GM20431 (cell line): ENCODE data around the gene TIAM1.

Source experiments
- in situ Hi-C: fragments of 300-500 bp; cut with MseI, MboI; formaldehyde crosslinking; loops from one replicate; pipeline ENCODE4 v1.15.0; 2020; ENCODE audit warnings: low sequenced_read_pairs; ENCODE audit not compliant: unreplicated experiment

TIAM1 gene

DNA sequence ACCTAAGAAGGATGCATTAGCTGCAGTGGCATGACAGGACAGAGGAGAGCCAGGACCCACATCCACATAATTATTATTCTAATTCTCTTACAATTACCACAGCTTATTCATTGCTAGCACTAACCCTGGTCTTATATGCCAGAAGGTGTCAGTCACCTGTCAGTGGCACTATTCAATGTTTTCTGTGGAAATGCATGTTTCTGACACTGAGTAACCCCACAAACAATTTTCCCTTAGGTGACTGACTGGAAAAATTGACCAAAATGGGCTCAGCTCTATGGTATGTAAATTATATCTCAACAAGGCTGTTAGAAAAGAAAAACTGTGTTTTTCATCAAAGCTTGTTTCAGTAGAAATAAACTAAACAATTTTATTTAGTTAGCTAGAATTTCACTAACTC lies 187.9 kb downstream of the TIAM1 start:
- in situ Hi-C loops: no loop called here

GRCh38 chr21:31151156-31152045 lies 192.7 kb downstream of the TIAM1 start:
- in situ Hi-C loops: no loop called here

DNA sequence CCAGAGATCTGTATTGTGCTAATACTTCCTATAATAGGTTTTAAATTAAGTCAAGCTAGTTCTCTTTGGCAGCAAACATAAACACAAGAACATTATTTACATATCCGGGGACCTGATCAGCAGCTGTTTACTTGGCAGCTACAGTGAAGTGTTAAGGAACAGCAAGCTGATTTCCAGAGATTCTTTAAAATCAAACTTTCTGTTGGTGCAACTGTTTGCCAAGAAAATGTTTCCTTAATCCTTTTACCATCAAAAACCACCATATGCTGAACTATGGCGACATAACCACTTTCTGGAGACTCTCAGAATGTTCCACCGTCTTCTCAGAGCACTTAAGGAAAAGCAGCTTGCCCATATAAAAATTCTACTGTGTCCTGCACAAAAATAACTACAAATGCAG lies 198.8 kb downstream of the TIAM1 start:
- in situ Hi-C loops: no loop called here

- in situ Hi-C loops: no loop called here
Measured at GRCh38 chr21:31143036-31143435, 201.0 kb downstream of the TIAM1 start.

GRCh38 chr21:31142600-31142999 lies 201.5 kb downstream of the TIAM1 start:
- in situ Hi-C loops: no loop called here

- in situ Hi-C loops: no loop called here
Measured at GRCh38 chr21:31141389-31142000, 202.6 kb downstream of the TIAM1 start.

DNA sequence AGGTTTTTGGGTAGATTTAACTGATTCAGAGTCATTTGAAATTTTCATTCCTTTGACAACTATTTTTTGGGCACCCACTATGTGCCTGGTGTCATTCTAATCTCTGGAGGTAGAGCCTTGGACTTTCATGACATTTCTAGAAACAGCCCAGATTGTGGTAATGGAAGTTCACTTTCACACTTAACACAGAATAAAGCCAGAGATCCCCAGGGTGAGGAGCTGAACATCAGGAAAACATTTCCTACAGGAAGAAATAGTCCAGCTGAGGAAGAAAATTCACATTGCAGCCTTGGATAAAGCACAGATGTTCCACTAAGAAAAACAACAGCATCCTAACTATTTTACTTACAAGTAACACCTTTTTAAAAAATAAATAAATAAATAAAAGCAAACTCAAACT lies 203.4 kb downstream of the TIAM1 start:
- in situ Hi-C loops: no loop called here

- in situ Hi-C loops: no loop called here
Measured at GRCh38 chr21:31140025-31140424, 204.0 kb downstream of the TIAM1 start.

DNA sequence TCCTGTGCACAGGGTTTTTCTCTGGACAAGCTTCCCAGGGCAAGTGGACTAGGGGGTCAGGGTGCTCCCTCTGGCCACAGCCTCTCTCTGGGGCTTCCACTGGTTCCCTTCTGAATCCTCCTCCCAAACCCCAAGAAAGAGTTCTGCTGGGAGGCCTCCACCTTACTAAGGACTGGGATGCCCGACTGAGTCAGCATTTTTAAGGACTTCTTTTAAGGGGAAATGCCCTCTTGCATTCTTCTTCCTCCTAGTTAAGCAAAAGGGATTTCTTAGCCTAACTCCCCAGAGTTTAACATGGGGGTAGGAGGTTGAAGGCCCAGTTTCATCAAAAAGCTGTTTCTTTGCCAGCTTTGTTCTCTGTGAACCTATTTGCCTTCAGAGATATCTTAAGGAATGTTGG lies 206.1 kb downstream of the TIAM1 start:
- in situ Hi-C loops: no loop called here

GRCh38 chr21:31136891-31137290 lies 207.2 kb downstream of the TIAM1 start:
- in situ Hi-C loops: no loop called here

DNA sequence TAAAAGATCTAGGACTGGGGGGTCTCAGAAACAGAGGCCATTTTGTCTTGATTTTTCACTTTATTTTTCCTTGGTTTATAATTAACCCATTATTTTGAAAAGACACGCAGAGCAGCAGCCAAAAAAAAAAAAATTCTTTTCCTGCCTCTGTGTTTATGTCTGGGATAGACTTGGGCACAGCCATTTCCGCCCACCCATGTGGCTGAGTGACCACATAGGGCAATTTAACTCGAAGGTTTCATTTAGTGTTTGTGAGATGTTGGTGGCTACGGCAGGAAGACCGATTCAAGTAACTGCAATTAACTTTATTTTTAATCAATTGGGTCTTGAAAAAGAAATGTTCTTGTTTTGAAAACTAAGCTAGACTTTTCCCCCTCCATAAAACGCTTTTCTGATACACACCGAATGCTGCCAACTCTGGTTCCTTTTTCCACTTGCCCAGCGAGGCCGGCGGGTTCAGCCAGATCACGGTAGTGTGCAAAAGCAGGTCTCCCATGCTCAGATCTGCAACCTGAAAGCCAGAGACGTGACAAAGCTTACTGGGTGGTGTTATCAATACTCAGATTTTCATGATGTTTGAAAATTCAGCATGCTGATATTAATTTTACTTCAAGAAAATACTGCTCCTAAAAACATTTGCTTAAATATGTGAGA lies 208.4 kb downstream of the TIAM1 start:
- in situ Hi-C loops: no loop called here

DNA sequence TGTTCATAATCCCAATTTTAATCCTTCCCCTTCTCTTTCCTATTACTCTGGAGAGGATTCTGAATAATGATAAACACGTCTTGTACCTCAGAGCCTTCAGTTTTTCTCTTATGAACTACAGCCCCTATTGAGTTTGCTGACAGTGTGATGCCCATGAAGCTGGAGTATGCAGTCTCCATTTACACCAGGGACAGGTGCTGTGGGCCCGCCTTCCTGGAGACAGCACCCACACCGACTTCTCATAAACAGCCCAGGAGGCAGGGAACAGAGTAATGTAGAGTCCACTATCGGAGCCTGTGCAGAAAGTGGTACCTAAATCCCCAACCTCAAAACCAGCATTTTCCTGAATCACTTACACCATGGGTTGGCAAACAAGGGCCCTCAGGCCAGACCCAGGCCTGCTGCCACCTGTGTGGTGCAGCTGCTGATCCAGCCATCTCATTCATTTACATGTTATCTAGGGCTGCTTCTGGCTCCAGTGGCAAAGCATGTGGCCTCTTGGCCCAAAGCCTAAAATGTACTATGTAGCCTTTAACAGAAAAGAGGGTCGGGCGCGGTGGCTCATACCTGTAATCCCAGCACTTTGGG lies 210.7 kb downstream of the TIAM1 start:
- in situ Hi-C loops: no loop called here

DNA sequence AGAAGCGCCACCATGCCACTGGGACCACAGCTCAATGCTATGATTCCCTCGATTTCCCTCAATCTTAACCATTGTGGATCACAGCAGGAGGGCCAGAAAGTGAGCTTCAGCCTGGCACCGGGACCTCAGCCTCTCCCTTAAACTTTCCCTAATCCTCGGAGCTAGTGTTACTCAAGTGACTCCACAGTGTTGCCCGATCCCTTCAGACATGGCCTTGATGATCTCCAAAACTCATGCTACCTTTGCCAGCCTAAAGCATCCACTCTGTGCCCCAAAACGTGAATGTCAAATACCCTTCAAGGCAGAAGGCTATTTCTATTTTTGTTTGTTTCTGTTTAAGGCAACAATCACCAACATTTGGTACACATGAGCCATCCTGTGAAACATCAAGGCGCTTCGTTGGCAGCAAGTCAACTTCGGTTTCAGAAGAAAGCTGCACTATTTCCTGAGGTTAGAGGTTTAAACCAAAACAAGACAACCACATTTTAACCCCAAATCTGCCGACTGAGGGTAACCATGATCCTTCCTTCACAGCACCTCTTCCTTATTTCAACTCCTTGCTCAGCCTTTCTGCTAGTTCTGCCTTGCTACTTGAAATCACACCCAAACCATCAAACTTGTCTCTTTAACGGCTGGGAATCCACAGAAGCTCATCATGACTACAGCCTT lies 211.4 kb downstream of the TIAM1 start:
- in situ Hi-C loops: no loop called here

GRCh38 chr21:31130821-31131220 lies 213.2 kb downstream of the TIAM1 start:
- in situ Hi-C loops: no loop called here

- in situ Hi-C loops: no loop called here
Measured at GRCh38 chr21:31128234-31128633, 215.8 kb downstream of the TIAM1 start.

DNA sequence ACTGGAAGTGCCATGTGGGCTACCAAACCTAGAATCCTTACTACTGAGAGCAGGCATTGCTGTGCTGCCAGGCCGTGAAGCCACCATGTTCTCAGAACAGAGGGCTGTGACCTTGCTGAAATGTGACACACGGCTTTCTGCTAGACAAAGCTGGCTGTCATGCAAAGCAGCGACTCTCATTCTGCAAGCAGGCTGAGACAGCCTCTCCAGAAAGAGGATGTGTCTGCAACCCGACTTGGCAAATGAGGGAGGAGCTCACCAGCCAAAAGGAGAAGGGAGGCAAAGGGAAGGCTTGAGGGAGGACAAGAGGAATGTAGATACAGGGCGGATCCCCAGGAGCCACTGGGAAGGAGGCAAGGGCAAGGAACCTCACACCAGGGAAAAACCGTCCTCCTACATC lies 220.1 kb downstream of the TIAM1 start:
- in situ Hi-C loops: no loop called here

- in situ Hi-C loops: no loop called here
Measured at GRCh38 chr21:31119199-31119598, 224.9 kb downstream of the TIAM1 start.

- in situ Hi-C loops: no loop called here
Measured at GRCh38 chr21:31117128-31117916, 226.7 kb downstream of the TIAM1 start.

DNA sequence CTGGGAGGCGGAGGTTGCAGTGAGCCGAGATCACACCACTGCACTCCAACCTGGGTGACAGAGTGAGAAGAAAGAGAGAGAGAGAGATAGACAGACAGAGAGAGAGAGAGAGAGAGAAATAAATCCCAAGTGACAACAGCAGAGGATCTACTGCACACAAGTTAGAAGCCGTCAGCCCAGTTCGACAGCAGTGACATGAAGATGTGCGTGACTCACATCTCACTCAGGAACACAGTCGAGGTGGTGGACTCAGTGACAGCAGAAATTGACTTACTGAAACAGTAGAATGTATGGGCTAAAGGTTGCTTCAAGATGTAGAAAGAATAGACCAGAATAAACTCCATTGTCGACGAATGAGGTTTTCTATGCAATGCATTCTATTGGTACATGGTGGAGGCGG lies 228.8 kb downstream of the TIAM1 start:
- in situ Hi-C loops: no loop called here

DNA sequence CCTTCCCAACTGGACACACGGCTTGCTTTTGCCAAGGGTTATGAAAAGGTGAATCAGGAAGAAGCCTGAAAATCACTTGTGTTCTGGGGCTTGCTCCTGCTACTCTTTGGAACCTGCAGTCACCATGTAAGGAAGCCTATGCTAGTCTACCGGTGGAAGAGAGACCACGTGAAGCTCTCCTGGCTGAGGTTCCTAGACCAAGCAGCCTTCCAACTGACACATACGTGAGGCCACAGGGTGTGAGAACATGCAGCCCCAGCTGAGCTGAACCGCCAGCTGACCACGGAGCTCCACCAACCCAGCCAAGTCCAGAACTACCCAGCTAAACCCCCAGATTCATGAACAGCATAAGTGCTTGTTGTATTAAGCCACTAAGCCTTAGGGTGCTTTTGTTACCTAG lies 233.0 kb downstream of the TIAM1 start:
- in situ Hi-C loops: no loop called here
